HCT116 (cell line): ENCODE data around the gene USH1C. TPM values are rescaled to one million over a fixed set of nuclear protein-coding genes. Genes with fewer than 3 reads are reported as not detected.

ENCODE experiments used
- ATAC-seq: fragments of 200-7000 bp; cut with Tn5 transposase; 2 replicates; pipeline ENCODE4 v1.9.1; 2020; ENCODE audit warnings: mild to moderate bottlenecking, moderate library complexity
- BruUV-seq: library from RNA; stranded (reverse); fragments of 400-500 nt; replicated peaks from 2 replicates; lab custom pipeline; 2021; lab: Mats Ljungman, UMichigan
- CTCF ChIA-PET: fragments of 300-600 bp; sonication (Branson Sonifier 250); formaldehyde crosslinking; loops from one replicate; lab custom pipeline; 2021; ENCODE audit warnings: antibody characterized with exemption; lab: Charles Lee
- POLR2A ChIA-PET: fragments of 300-600, 350-600 bp; sonication (Branson Sonifier 250); formaldehyde crosslinking; loops from one replicate; lab custom pipeline; 2021; ENCODE audit warnings: antibody characterized with exemption; lab: Charles Lee
- RAD21 ChIA-PET, 2 experiments: fragments of 300-600 bp; sonication (Branson Sonifier 250); formaldehyde crosslinking; loops; one replicate each; lab custom pipeline; 2023; ENCODE audit warnings: low total read pairs in 2 of 2; ENCODE audit not compliant: uncharacterized antibody in 2 of 2, unreplicated experiment in 2 of 2, low non-redundant PET in 1 of 2; lab: Charles Lee
- DNase-seq: peaks from one replicate; pipeline ENCODE4 v3.0.0-alpha.2; 2010; ENCODE audit warnings: low read depth, low spot score
- H2AFZ ChIP-seq: fragments of 200-600 bp; shearing (Covaris generic), sonication (generic); 2 replicates; pipeline ENCODE4 v1.6.1; 2017; ENCODE audit warnings: low read depth, mixed run types, mixed read lengths, antibody characterized with exemption, low read length; ENCODE audit not compliant: poor library complexity, severe bottlenecking
- H3K27ac ChIP-seq: 2 replicates; pipeline ENCODE4 v1.5.1; 2012; ENCODE audit warnings: low read depth, low read length
- H3K27me3 ChIP-seq: fragments of 200-600 bp; sonication (generic); 2 replicates; pipeline ENCODE4 v1.6.1; 2016; ENCODE audit warnings: mixed run types, low read length, mixed read lengths; ENCODE audit not compliant: insufficient read depth
- H3K36me3 ChIP-seq, 2 experiments: fragments of 200-500 bp in 1 of 2; fragments of 200-600 bp in 1 of 2; sonication (Bioruptor generic) in 1 of 2; sonication (generic) in 1 of 2; 2 replicates each; pipeline versions ENCODE4 v1.5.1 to v1.6.1; 2014 to 2016; ENCODE audit warnings: low read length in 2 of 2, inconsistent platforms in 1 of 2, mixed read lengths in 1 of 2, mixed run types in 1 of 2; ENCODE audit not compliant: insufficient read depth in 2 of 2, control insufficient read depth in 1 of 2
- H3K4me1 ChIP-seq, 2 experiments: fragments of 200-600 bp in 1 of 2; sonication (generic) in 1 of 2; 2 replicates each; pipeline versions ENCODE4 v1.5.1 to v1.6.1; 2012 to 2017; ENCODE audit warnings: low read length in 2 of 2, inconsistent platforms in 1 of 2, mild to moderate bottlenecking in 1 of 2, mixed read lengths in 1 of 2, mixed run types in 1 of 2, moderate library complexity in 1 of 2; ENCODE audit not compliant: insufficient read depth in 2 of 2, control insufficient read depth in 1 of 2
- H3K4me2 ChIP-seq: fragments of 200-600 bp; sonication (generic); 2 replicates; pipeline ENCODE4 v1.6.1; 2017; ENCODE audit warnings: mixed run types, low read length, mixed read lengths
- H3K4me3 ChIP-seq, 2 experiments: fragments of 200-600 bp in 1 of 2; sonication (generic) in 1 of 2; replicated peaks in 1 of 2; 2 replicates each; pipeline ENCODE4 v1.5.1; 2011 to 2016; ENCODE audit warnings: low read length in 2 of 2, control low read depth in 1 of 2, low read depth in 1 of 2, mild to moderate bottlenecking in 1 of 2, mixed read lengths in 1 of 2, mixed run types in 1 of 2
- H3K79me2 ChIP-seq: fragments of 200-600 bp; sonication (generic); 2 replicates; pipeline ENCODE4 v1.6.1; 2017; ENCODE audit warnings: mild to moderate bottlenecking, mixed run types, low read length, moderate library complexity, mixed read lengths; ENCODE audit not compliant: insufficient read depth
- H3K9ac ChIP-seq: fragments of 200-600 bp; sonication (generic); 2 replicates; pipeline ENCODE4 v1.6.1; 2016; ENCODE audit warnings: low read length, mixed read lengths
- H3K9me2 ChIP-seq: fragments of 200-600 bp; sonication (generic), shearing (Covaris generic); 2 replicates; pipeline ENCODE4 v1.6.1; 2017; ENCODE audit warnings: mixed run types, mild to moderate bottlenecking, moderate library complexity; ENCODE audit not compliant: insufficient read depth
- H3K9me3 ChIP-seq, 2 experiments: fragments of 200-500 bp in 1 of 2; fragments of 200-600 bp in 1 of 2; sonication (Bioruptor generic) in 1 of 2; sonication (generic) in 1 of 2; 2 replicates each; pipeline ENCODE4 v1.6.1; 2014 to 2017; ENCODE audit warnings: low read length in 2 of 2, mixed read lengths in 2 of 2, inconsistent platforms in 1 of 2, low read depth in 1 of 2, mild to moderate bottlenecking in 1 of 2, mixed run types in 1 of 2, moderate library complexity in 1 of 2; ENCODE audit not compliant: control insufficient read depth in 1 of 2, insufficient read depth in 1 of 2
- H4K20me1 ChIP-seq: fragments of 200-600 bp; sonication (generic), shearing (Covaris generic); 2 replicates; pipeline ENCODE4 v1.6.1; 2017; ENCODE audit warnings: mixed run types, mild to moderate bottlenecking, moderate library complexity; ENCODE audit not compliant: insufficient read depth
- ATF3 ChIP-seq: IDR thresholded peaks from 2 replicates; pipeline ENCODE4 v1.6.1; 2012
- CBX3 ChIP-seq: IDR thresholded peaks from 2 replicates; pipeline ENCODE4 v1.6.1; 2012; ENCODE audit warnings: low read depth
- CEBPB ChIP-seq: IDR thresholded peaks from 2 replicates; pipeline ENCODE4 v1.6.1; 2012; ENCODE audit warnings: low read depth
- ELF1 ChIP-seq: IDR thresholded peaks from 2 replicates; pipeline ENCODE4 v1.6.1; 2012; ENCODE audit warnings: low read depth, borderline replicate concordance
- EZH2 ChIP-seq: fragments of 200-600 bp; sonication (generic); IDR thresholded peaks from 2 replicates; pipeline ENCODE4 v1.6.1; 2017; ENCODE audit warnings: antibody characterized with exemption, mixed run types
- FOSL1 ChIP-seq: IDR thresholded peaks from 2 replicates; pipeline ENCODE4 v1.6.1; 2012; ENCODE audit warnings: low read depth
- JUND ChIP-seq: IDR thresholded peaks from 2 replicates; pipeline ENCODE4 v1.6.1; 2012
- MAX ChIP-seq: IDR thresholded peaks from 2 replicates; pipeline ENCODE4 v1.6.1; 2012
- POLR2A ChIP-seq: IDR thresholded peaks from 2 replicates; pipeline ENCODE4 v1.7.0; 2011; ENCODE audit warnings: borderline replicate concordance; ENCODE audit not compliant: insufficient read depth, insufficient read length; ENCODE audit errors: extremely low read depth
- POLR2AphosphoS5 ChIP-seq: IDR thresholded peaks from 2 replicates; pipeline ENCODE4 v1.6.1; 2011; ENCODE audit warnings: mild to moderate bottlenecking, low read depth, low read length, moderate library complexity
- RAD21 ChIP-seq: IDR thresholded peaks from 2 replicates; pipeline ENCODE4 v1.6.1; 2012; ENCODE audit warnings: low read depth, mild to moderate bottlenecking
- REST ChIP-seq: IDR thresholded peaks from 2 replicates; pipeline ENCODE4 v1.6.1; 2012; ENCODE audit warnings: low read depth
- SIN3A ChIP-seq: IDR thresholded peaks from 2 replicates; pipeline ENCODE4 v1.6.1; 2012; ENCODE audit warnings: low read depth
- SP1 ChIP-seq: IDR thresholded peaks from 2 replicates; pipeline ENCODE4 v1.6.1; 2012; ENCODE audit warnings: low read depth
- SRF ChIP-seq: IDR thresholded peaks from 2 replicates; pipeline ENCODE4 v1.6.1; 2012; ENCODE audit warnings: low read depth
- TCF7L2 ChIP-seq: IDR thresholded peaks from 2 replicates; pipeline ENCODE4 v1.7.0; 2011; ENCODE audit warnings: borderline replicate concordance, inconsistent platforms; ENCODE audit not compliant: insufficient read depth, insufficient read length; ENCODE audit errors: extremely low read depth
- YY1 ChIP-seq: IDR thresholded peaks from 2 replicates; pipeline ENCODE4 v1.6.1; 2011; ENCODE audit warnings: low read length, low read depth, moderate library complexity, mild to moderate bottlenecking; ENCODE audit not compliant: insufficient replicate concordance; ENCODE audit errors: extremely low read depth
- ZFX ChIP-seq: fragments of 450-650 bp; IDR thresholded peaks from 2 replicates; pipeline ENCODE4 v1.6.1; 2017
- ZNF274 ChIP-seq: fragments of 200-500 bp; sonication (Bioruptor generic); IDR thresholded peaks from 2 replicates; pipeline ENCODE4 v1.6.1; 2014; ENCODE audit warnings: mild to moderate bottlenecking, low read depth, low read length, inconsistent platforms
- intact Hi-C: fragments of 100-400 bp; cut with micrococcal nuclease; formaldehyde crosslinking; loops from 2 replicates; pipeline ENCODE4 v1.10.0; 2022
- total RNA-seq: library from RNA; stranded (reverse); gene quantifications from one replicate; pipeline ENCODE4 v1.2.1, GENCODE V29; 2021; ENCODE audit not compliant: unreplicated experiment
- TF ChIP-seq, protein P1 (sequence below): IDR thresholded peaks from 2 replicates; pipeline ENCODE4 v1.6.1; 2011; ENCODE audit warnings: mild to moderate bottlenecking, low read length, moderate library complexity; ENCODE audit not compliant: insufficient replicate concordance; ENCODE audit errors: extremely low read depth

Gene USH1C
- total RNA-seq, 1 experiment from 2014 or later: 13.4 TPM

DNA sequence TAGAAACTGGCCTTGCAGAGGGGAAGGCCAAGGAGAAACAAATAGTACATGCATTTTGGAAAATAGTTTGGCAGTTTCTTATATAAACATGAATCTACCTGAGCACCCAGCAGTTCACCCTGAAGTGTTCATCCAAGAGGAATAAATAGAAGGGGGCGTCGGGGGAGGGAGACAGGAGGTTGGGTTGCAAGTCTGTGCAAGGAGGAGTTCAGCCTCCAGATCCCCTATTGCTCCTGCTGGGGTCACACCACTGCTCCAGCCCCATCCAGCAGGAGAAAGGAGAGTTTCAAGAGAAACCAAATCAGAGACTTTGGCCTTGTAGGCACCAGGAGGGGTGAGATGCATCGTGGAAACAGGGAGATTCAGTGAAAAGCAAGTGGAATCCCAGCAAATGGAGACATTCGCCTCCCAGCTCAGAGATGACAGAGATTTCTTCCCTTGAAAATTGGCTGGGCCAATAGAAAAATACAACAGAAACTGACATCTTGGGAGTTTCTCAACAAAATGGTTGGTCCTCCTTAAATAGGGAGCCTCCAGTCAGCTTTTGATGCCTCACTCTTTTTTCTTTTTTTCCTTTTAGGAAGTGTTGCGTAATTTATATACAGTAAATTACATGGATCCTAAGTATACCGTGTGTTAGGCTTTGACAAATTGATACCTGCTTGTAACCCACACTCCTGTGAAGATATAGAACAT is 37.0 kb upstream of the USH1C start (continued):
- TF ChIP-seq MAX: no peak
- TF ChIP-seq SRF: no peak
- no peak for TF ChIP-seq FOSL1
- TF ChIP-seq ELF1: no peak
- no peak for TF ChIP-seq ZNF274
- TF ChIP-seq ZFX: no peak
- TF ChIP-seq ATF3: no peak

- BruUV-seq: no TSS peak
- Histone ChIP-seq H3K79me2 (no peaks in the 10 kb centered on the region), H4K20me1 (no peaks in the 10 kb centered on the region), H3K9ac (no peak overlapping the region), H3K27me3 (no peaks in the 10 kb centered on the region), H3K27ac (no peak overlapping the region), H3K9me3 (no peaks in the 10 kb centered on the region), H3K4me2 (no peak overlapping the region), H3K36me3 (no peaks in the 10 kb centered on the region), H3K4me1 (no peaks in the 10 kb centered on the region), H3K9me2 (no peaks in the 10 kb centered on the region), H2AFZ (no peak overlapping the region), H3K4me3 (no peak overlapping the region)
- ChIA-PET RAD21 (no interaction called here), POLR2A (no interaction called here), CTCF (no interaction called here)
- ATAC-seq (no peak), DNase-seq (no peak)
- TF ChIP-seq POLR2A (no peak), ZNF274 (no peak), SP1 (no peak), EZH2 (no peak), MAX (no peak), RAD21 (no peak), YY1 (no peak), CEBPB (no peak), TCF7L2 (no peak), JUND (no peak), ELF1 (no peak), SRF (no peak), POLR2AphosphoS5 (no peak), CBX3 (no peak), REST (no peak), ATF3 (no peak), SIN3A (no peak)
- TF ChIP-seq, protein P1, sequence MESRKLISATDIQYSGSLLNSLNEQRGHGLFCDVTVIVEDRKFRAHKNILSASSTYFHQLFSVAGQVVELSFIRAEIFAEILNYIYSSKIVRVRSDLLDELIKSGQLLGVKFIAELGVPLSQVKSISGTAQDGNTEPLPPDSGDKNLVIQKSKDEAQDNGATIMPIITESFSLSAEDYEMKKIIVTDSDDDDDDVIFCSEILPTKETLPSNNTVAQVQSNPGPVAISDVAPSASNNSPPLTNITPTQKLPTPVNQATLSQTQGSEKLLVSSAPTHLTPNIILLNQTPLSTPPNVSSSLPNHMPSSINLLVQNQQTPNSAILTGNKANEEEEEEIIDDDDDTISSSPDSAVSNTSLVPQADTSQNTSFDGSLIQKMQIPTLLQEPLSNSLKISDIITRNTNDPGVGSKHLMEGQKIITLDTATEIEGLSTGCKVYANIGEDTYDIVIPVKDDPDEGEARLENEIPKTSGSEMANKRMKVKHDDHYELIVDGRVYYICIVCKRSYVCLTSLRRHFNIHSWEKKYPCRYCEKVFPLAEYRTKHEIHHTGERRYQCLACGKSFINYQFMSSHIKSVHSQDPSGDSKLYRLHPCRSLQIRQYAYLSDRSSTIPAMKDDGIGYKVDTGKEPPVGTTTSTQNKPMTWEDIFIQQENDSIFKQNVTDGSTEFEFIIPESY: no peak
- intact Hi-C loops: no loop called here
Observed at GRCh38 chr11:17580271-17580670, 36.1 kb upstream of the USH1C start.
